K562 (cell line): ENCODE results near the gene ARNT2. TPM values are rescaled to one million over a fixed set of nuclear protein-coding genes. Genes with fewer than 3 reads are reported as not detected.

ENCODE experiments used
- ATAC-seq: fragments of 200-7000 bp; cut with Tn5 transposase; 3 replicates; pipeline ENCODE4 v1.9.1; 2020; ENCODE audit warnings: moderate library complexity
- BruUV-seq: library from RNA; stranded (reverse); fragments of 400-500 nt; replicated peaks from 2 replicates; lab custom pipeline; 2021; lab: Mats Ljungman, UMichigan
- CTCF ChIA-PET: fragments of 300-600 bp; formaldehyde crosslinking; extraction: SDS; loops from one replicate; lab custom pipeline; 2021; ENCODE audit warnings: low intra/inter-chr PET ratio; lab: Yijun Ruan, JAX
- POLR2A ChIA-PET: fragments of 300-600, 350-650 bp; sonication (Branson Sonifier 250); formaldehyde crosslinking; extraction: SDS; loops from one replicate; lab custom pipeline; 2021; ENCODE audit warnings: antibody characterized with exemption, inconsistent platforms; lab: Yijun Ruan, JAX
- DNase-seq, 4 experiments: peaks; one replicate each; pipeline versions ENCODE4 v3.0.0 to v3.0.0-alpha.2; 2011 to 2018; ENCODE audit warnings: low spot score in 3 of 4, mixed read lengths in 3 of 4; ENCODE audit errors: extremely low read depth in 1 of 4
- FAIRE-seq: peaks from 2 replicates; lab custom pipeline; 2011; peaks lifted over from hg19 to GRCh38; lab: Jason Lieb, UNC
- H2AFZ ChIP-seq: 2 replicates; pipeline ENCODE4 v1.6.0; 2011; ENCODE audit warnings: low read depth, low read length, control low read depth, inconsistent platforms
- H3K27ac ChIP-seq: fragments of 200-600 bp; 3 replicates; pipeline ENCODE4 v1.8.0; 2011; ENCODE audit warnings: low read depth, mild to moderate bottlenecking, control low read depth, inconsistent platforms, low read length, moderate library complexity, mixed read lengths; ENCODE audit errors: extremely low read depth
- H3K27me3 ChIP-seq, 2 experiments: fragments of 300-600 bp in 1 of 2; 2 replicates in 1 of 2; 3 replicates in 1 of 2; pipeline versions ENCODE4 v1.6.0 to v1.8.0; 2011; ENCODE audit warnings: inconsistent platforms in 2 of 2, low read length in 2 of 2, mild to moderate bottlenecking in 1 of 2, mixed read lengths in 1 of 2, moderate library complexity in 1 of 2; ENCODE audit not compliant: control insufficient read depth in 2 of 2, insufficient read depth in 2 of 2
- H3K36me3 ChIP-seq: fragments of 300-600 bp; 3 replicates; pipeline ENCODE4 v1.8.0; 2011; ENCODE audit warnings: mild to moderate bottlenecking, low read length, inconsistent platforms; ENCODE audit not compliant: control insufficient read depth, insufficient read depth
- H3K4me1 ChIP-seq, 2 experiments: fragments of 200-600 bp in 1 of 2; replicated peaks in 1 of 2; 2 replicates in 1 of 2; 3 replicates in 1 of 2; pipeline versions ENCODE4 v1.5.1 to v1.8.0; 2011; ENCODE audit warnings: inconsistent platforms in 2 of 2, low read length in 2 of 2, mild to moderate bottlenecking in 1 of 2, mixed read lengths in 1 of 2, moderate library complexity in 1 of 2; ENCODE audit not compliant: control insufficient read depth in 2 of 2, insufficient read depth in 2 of 2
- H3K4me2 ChIP-seq: 2 replicates; pipeline ENCODE4 v1.6.1; 2011; ENCODE audit warnings: low read length, control low read depth, inconsistent platforms, mixed read lengths; ENCODE audit not compliant: insufficient read depth
- H3K4me3 ChIP-seq: fragments of 200-600 bp; sonication (generic), shearing (Covaris generic); 2 replicates; pipeline ENCODE4 v1.5.1; 2016; ENCODE audit warnings: control low read depth, inconsistent platforms
- H3K79me2 ChIP-seq: fragments of 200-600 bp; 3 replicates; pipeline ENCODE4 v1.8.0; 2011; ENCODE audit warnings: low read length, inconsistent platforms; ENCODE audit not compliant: control insufficient read depth, insufficient read depth
- H3K9ac ChIP-seq, 2 experiments: 2 replicates each; pipeline versions ENCODE4 v1.6.0 to v1.6.1; 2011; ENCODE audit warnings: low read depth in 2 of 2, low read length in 2 of 2, control low read depth in 1 of 2, inconsistent platforms in 1 of 2, mild to moderate bottlenecking in 1 of 2, mixed read lengths in 1 of 2; ENCODE audit not compliant: insufficient read depth in 1 of 2
- H3K9me1 ChIP-seq: one replicate; pipeline ENCODE4 v1.6.0; 2011; ENCODE audit warnings: inconsistent platforms, mild to moderate bottlenecking, low read length, moderate library complexity; ENCODE audit not compliant: control insufficient read depth, insufficient read depth
- H3K9me3 ChIP-seq: replicated peaks from 2 replicates; pipeline ENCODE4 v1.5.1; 2011; ENCODE audit warnings: low read depth, low read length, inconsistent platforms; ENCODE audit not compliant: control insufficient read depth, insufficient read depth
- H4K20me1 ChIP-seq: replicated peaks from 2 replicates; pipeline ENCODE4 v1.6.1; 2011; ENCODE audit warnings: low read length, inconsistent platforms, mixed read lengths; ENCODE audit not compliant: control insufficient read depth, insufficient read depth
- E2F1 ChIP-seq: sonication (generic); formaldehyde crosslinking; IDR thresholded peaks from 2 replicates; pipeline ENCODE4 v1.8.1; 2023; ENCODE audit warnings: mild to moderate bottlenecking, missing genetic modification reagents, moderate library complexity
- ELF4 ChIP-seq: fragments of 450-650 bp; formaldehyde crosslinking; IDR thresholded peaks from 2 replicates; pipeline ENCODE4 v1.4.0; 2022; ENCODE audit warnings: missing genetic modification characterization
- ETV6 ChIP-seq, 3 experiments: fragments of 150-350 bp in 1 of 3; sonication (generic) in 1 of 3; formaldehyde crosslinking in 1 of 3; IDR thresholded peaks; 2 replicates each; pipeline versions ENCODE4 v1.6.1 to v1.8.0; 2014 to 2022; ENCODE audit warnings: borderline replicate concordance in 2 of 3, low read depth in 2 of 3, antibody characterized with exemption in 1 of 3, low read length in 1 of 3, mild to moderate bottlenecking in 1 of 3, missing genetic modification reagents in 1 of 3
- FOXP1 ChIP-seq: sonication (generic); formaldehyde crosslinking; IDR thresholded peaks from 2 replicates; pipeline ENCODE4 v1.8.0; 2022; ENCODE audit warnings: mild to moderate bottlenecking, missing genetic modification reagents
- GATAD2B ChIP-seq: fragments of 450-650 bp; IDR thresholded peaks from 2 replicates; pipeline ENCODE4 v1.6.1; 2017; ENCODE audit warnings: mild to moderate bottlenecking, borderline replicate concordance
- KHSRP ChIP-seq: fragments of 450-650 bp; IDR thresholded peaks from 2 replicates; pipeline ENCODE4 v1.6.1; 2017
- RFX7 ChIP-seq: fragments of 250-450 bp; sonication (Bioruptor Pico); IDR thresholded peaks from 2 replicates; pipeline ENCODE4 v1.5.1; 2021; ENCODE audit warnings: mild to moderate bottlenecking
- SMC3 ChIP-seq: conservative IDR thresholded peaks from 2 replicates; pipeline ENCODE4 v1.6.1; 2011; ENCODE audit warnings: low read depth, low read length, improper control_type of control experiment; ENCODE audit not compliant: insufficient read depth
- TAL1 ChIP-seq: fragments of 450-650 bp; IDR thresholded peaks from 2 replicates; pipeline ENCODE4 v1.6.1; 2016; ENCODE audit warnings: mild to moderate bottlenecking
- XRCC4 ChIP-seq: IDR thresholded peaks from one replicate; pipeline ENCODE4 v1.6.1; 2011; ENCODE audit not compliant: insufficient read depth, insufficient read length; ENCODE audit errors: extremely low read depth
- WGBS: fragments of 100-300 bp; shearing (Covaris generic); methylation state at CpG from one replicate; pipeline ENCODE4 v1.1.6; 2016; ENCODE audit warnings: low coverage, mixed read lengths; ENCODE audit not compliant: insufficient coverage; ENCODE audit errors: missing lambda C conversion rate; 5-methylcytosine and 5-hydroxymethylcytosine counted together
- in situ Hi-C: fragments of 300-500 bp; cut with MboI; formaldehyde crosslinking; loops from 4 replicates; pipeline ENCODE4 v1.15.0; 2018; ENCODE audit warnings: inconsistent platforms, mixed read lengths
- intact Hi-C: fragments of 100-400 bp; cut with micrococcal nuclease; formaldehyde crosslinking; loops from 2 replicates; pipeline ENCODE4 v1.14.2; 2022
- polyA plus RNA-seq, 8 experiments: library from polyadenylated mRNA; depleted of rRNA in 4 of 8; stranded (reverse) in 5 of 8; unstranded in 3 of 8; fragments of >200 nt; fragmentation: Nextera tagmentation in 2 of 8; fragmentation: Illumina TruSeq in 1 of 8; extraction: Ambion mirVana in 2 of 8; extraction: Trizol in 1 of 8; gene quantifications; 2 replicates each; pipeline versions ENCODE4 v1.2.1 to v1.2.3, GENCODE V29; 2011 to 2014; ENCODE audit warnings: inconsistent platforms in 1 of 8, missing spikeins in 1 of 8
- total RNA-seq, 7 experiments: library from RNA; depleted of rRNA in 6 of 7; stranded (reverse); fragments of >200 nt in 6 of 7; fragmentation: Illumina TruSeq in 2 of 7; extraction: Trizol in 2 of 7; gene quantifications; 2 replicates each; pipeline versions ENCODE4 v1.2.1 to v1.2.3, GENCODE V29; 2011 to 2021; ENCODE audit warnings: low replicate concordance in 1 of 7
- TF ChIP-seq, protein P1 (sequence below): fragments of 250-450 bp; sonication (Bioruptor Pico); IDR thresholded peaks from 2 replicates; pipeline ENCODE4 v1.5.0; 2021; ENCODE audit warnings: mild to moderate bottlenecking, moderate library complexity

ARNT2 gene
- total and polyA plus RNA-seq, 9 of the 15 experiments (the other 6 are each of a cell fraction or from before 2014, with no cell fraction given), result 0.01 TPM; not detected in 8

GRCh38 chr15:80415358-80415670 lies 11.1 kb downstream of the ARNT2 start (continued):
- no peak for TF ChIP-seq XRCC4

DNA sequence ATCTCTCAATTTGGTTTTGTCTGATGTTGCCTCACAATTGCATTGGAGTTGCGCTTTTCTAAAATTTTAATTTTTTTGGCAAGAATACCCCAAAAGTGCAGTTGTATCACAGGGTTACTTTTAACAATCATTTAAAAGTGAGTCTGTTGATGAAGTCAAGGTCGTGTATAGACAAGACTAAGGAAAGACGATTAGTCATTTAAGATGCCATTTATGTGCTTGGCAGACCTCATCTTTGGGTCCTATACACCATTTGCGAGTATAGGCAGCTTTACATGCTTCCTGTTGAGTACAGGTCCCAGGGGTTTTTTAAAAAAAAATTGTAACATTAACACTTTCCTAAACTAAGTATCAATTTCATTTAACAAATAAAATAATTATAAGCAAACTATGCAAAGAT lies 12.5 kb downstream of the ARNT2 start:
- no peaks in the 10 kb centered on the region for H3K4me1 ChIP-seq
- no peaks in the 10 kb centered on the region for H3K79me2 ChIP-seq
- H4K20me1 ChIP-seq, result no peaks in the 10 kb centered on the region; the same call in 1 of the 2 replicates
- DNase-seq, result no peak
- TF ChIP-seq RFX7 (CRISPR knock-in tag) (no peak), ELF4 (CRISPR knock-in tag) (no peak), E2F1 (no peak), GATAD2B (no peak), KHSRP (no peak), TAL1 (no peak), ETV6 (IDR thresholded peaks at IDR 0.05; ENCODE audit: borderline replicate concordance in 1 of 2, low read depth in 2 of 2, low read length in 1 of 2) (no peak), ETV6 (CRISPR knock-in tag; IDR thresholded peaks at IDR 0.05; ENCODE audit: borderline replicate concordance) (no peak), SMC3 (no peak), FOXP1 (CRISPR knock-in tag) (no peak)
- TF ChIP-seq, protein P1, sequence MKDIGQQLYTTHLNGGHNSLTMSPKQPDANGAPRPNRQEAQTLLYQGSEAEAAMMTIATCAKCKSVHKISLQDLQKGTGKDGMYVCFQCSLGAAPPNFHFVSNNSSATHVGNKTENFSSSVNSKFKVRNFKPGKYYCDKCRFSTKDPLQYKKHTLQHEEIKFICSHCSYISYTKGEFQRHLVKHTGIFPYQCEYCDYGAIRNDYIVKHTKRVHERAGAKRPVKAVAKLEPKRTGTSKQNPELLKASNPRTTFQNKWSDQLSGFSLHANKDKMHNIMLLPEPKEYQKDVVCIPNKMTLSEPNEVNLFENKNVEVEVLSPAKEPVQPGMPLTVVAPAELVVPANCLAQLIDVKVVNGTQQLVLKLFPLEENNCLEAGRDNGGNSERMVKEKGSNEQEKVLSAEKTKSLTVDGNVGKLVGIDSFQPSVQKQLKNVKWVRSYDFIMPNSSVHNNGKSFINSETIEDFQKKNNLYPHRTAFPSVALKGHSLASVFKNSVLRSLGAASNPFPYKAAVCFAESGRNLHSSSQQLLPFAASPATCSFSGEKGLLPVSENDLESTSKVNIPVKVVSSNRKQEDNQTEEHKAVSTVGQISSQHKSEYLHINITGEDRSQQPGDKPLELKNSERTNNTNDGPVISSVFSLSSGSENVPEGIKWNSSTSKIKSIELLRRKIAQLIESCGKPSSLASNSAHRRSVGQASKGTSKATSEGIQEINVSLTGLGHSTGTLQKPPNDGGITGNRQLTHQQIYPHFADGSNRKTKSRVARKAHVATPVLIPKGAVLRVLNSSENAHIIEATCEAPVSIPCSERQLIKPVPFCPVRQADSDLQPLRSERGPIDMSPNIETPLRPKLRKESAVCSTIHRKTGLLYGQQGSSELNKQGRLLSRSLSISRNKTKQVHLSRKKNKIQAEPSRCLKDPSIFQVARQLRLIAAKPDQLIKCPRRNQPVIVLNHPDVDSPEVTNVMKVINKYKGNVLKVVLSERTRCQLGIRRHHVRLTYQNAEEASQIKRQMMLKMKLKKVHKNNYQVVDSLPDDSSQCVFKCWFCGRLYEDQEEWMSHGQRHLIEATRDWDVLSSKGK (CRISPR knock-in tag), result no peak
- in situ Hi-C loops (no loop called here), intact Hi-C loops (no loop called here)
- H3K36me3 ChIP-seq, result no peaks in the 10 kb centered on the region
- POLR2A ChIA-PET, result no interaction called here
- H3K27me3 ChIP-seq, result no peaks in the 10 kb centered on the region; a peak in 1 of 5 replicates
- FAIRE-seq, result no peak
- CTCF ChIA-PET, result no interaction called here
- H3K4me3 ChIP-seq, result no peak overlapping the region
- no peak overlapping the region for H3K9ac ChIP-seq
- WGBS, result 4% methylated on average over 4 of the region's 4 CpGs
- BruUV-seq, result no TSS peak
- no peaks in the 10 kb centered on the region for H3K9me1 ChIP-seq
- no peak for ATAC-seq
- no peak overlapping the region for H3K27ac ChIP-seq
- no peak overlapping the region for H3K4me2 ChIP-seq
- no peaks in the 10 kb centered on the region for H3K9me3 ChIP-seq
- no peak overlapping the region for H2AFZ ChIP-seq
